Endothelial cell (in vitro differentiated cells): Measurements from ENCODE around the gene HS3ST4. TPM values are rescaled to one million over a fixed set of nuclear protein-coding genes. Genes with fewer than 3 reads are reported as not detected.

Experiments used
- DNase-seq: peaks from one replicate; pipeline ENCODE4 v3.0.0; 2021; ENCODE audit warnings: low spot score
- H3K27ac Mint-ChIP-seq: one replicate; pipeline ENCODE4 v1.8.0; 2021; ENCODE audit warnings: mixed read lengths, inconsistent platforms; ENCODE audit not compliant: unreplicated experiment
- H3K27me3 Mint-ChIP-seq: one replicate; pipeline ENCODE4 v1.8.0; 2021; ENCODE audit warnings: mild to moderate bottlenecking, moderate library complexity, mixed read lengths, inconsistent platforms; ENCODE audit not compliant: unreplicated experiment
- H3K36me3 Mint-ChIP-seq: one replicate; pipeline ENCODE4 v1.8.0; 2021; ENCODE audit warnings: mild to moderate bottlenecking, low read depth, mixed read lengths, inconsistent platforms; ENCODE audit not compliant: unreplicated experiment
- H3K4me1 Mint-ChIP-seq: one replicate; pipeline ENCODE4 v1.8.0; 2021; ENCODE audit warnings: mild to moderate bottlenecking, mixed read lengths, inconsistent platforms; ENCODE audit not compliant: unreplicated experiment
- H3K4me3 Mint-ChIP-seq: one replicate; pipeline ENCODE4 v1.8.0; 2021; ENCODE audit warnings: mild to moderate bottlenecking, mixed read lengths, inconsistent platforms; ENCODE audit not compliant: unreplicated experiment
- H3K9me3 Mint-ChIP-seq: one replicate; pipeline ENCODE4 v1.8.0; 2021; ENCODE audit warnings: mixed read lengths, inconsistent platforms; ENCODE audit not compliant: unreplicated experiment
- total RNA-seq: library from RNA; stranded (reverse); fragmentation: NEBNext Ultra II Directional; extraction: Animal tissue kit (Norgen Biotek cat#: 25700); gene quantifications from one replicate; pipeline ENCODE4 v1.2.1, GENCODE V29; 2021; ENCODE audit not compliant: unreplicated experiment
- TF ChIP-seq, protein P1 (sequence below): fragments of 200-600 bp; sonication (generic); IDR thresholded peaks from one replicate; pipeline ENCODE4 v1.5.0; 2021; ENCODE audit warnings: antibody characterized with exemption; ENCODE audit not compliant: unreplicated experiment

The HS3ST4 gene
- total RNA-seq, 1 donor from 2014 or later = 4.8 TPM

DNA sequence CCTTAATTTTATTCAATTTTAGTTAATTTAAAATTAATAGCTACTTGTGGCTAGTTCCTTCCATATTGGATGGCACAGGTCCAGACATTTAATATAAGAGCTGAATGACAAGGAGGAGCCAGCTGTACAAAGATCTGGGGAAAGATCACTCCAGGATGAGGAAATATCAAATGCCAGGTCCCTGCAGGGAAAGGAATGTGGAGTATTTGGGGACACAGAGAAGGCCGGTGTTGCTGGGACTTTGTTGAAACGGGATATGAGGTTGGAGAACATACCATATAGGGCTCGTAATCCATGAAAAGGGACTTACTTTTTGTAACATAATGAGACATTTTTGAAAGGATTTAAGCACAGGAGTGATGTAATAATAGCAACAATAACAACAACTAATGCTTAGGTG lies 426.8 kb downstream of the HS3ST4 start:
- no peak overlapping the region for H3K4me3 Mint-ChIP-seq
- no peaks in the 10 kb centered on the region for H3K4me1 Mint-ChIP-seq
- H3K27ac Mint-ChIP-seq = no peak overlapping the region
- TF ChIP-seq, protein P1, sequence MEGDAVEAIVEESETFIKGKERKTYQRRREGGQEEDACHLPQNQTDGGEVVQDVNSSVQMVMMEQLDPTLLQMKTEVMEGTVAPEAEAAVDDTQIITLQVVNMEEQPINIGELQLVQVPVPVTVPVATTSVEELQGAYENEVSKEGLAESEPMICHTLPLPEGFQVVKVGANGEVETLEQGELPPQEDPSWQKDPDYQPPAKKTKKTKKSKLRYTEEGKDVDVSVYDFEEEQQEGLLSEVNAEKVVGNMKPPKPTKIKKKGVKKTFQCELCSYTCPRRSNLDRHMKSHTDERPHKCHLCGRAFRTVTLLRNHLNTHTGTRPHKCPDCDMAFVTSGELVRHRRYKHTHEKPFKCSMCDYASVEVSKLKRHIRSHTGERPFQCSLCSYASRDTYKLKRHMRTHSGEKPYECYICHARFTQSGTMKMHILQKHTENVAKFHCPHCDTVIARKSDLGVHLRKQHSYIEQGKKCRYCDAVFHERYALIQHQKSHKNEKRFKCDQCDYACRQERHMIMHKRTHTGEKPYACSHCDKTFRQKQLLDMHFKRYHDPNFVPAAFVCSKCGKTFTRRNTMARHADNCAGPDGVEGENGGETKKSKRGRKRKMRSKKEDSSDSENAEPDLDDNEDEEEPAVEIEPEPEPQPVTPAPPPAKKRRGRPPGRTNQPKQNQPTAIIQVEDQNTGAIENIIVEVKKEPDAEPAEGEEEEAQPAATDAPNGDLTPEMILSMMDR = no peak
- peaks cover 5% of the 10 kb centered on the region for H3K27me3 Mint-ChIP-seq
- H3K9me3 Mint-ChIP-seq = peaks cover 4% of the 10 kb centered on the region
- no peaks in the 10 kb centered on the region for H3K36me3 Mint-ChIP-seq
- DNase-seq = no peak

DNA sequence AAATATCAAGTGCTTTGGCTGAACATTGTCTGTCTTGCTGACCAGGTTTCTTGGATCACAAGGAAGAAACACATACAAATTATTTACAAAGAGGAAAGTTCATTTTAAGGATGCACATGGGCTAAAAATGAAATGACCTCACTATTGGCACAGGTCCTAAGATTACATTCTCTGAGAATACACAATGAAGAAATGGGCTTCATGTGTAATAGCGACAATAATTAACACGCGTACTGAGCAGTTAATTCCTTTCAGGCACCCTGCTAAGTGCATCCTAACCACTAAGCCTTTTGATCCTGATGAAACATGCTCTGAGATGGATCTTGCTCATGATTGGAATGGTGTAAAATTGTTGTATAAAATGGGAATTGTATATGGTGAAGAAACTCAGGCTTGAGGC lies 429.0 kb downstream of the HS3ST4 start:
- Mint-ChIP-seq H3K27ac (no peak overlapping the region), H3K27me3 (peaks cover 8% of the 10 kb centered on the region), H3K9me3 (peaks cover 8% of the 10 kb centered on the region), H3K4me3 (no peak overlapping the region), H3K36me3 (no peaks in the 10 kb centered on the region), H3K4me1 (no peaks in the 10 kb centered on the region)
- no peak for DNase-seq
- TF ChIP-seq, protein P1 = no peak

GRCh38 chr16:26128296-26128695 lies 436.5 kb downstream of the HS3ST4 start:
- no peak for DNase-seq
- H3K9me3 Mint-ChIP-seq = peaks cover 4% of the 10 kb centered on the region
- TF ChIP-seq, protein P1 = no peak
- peaks cover 5% of the 10 kb centered on the region for H3K27me3 Mint-ChIP-seq
- H3K36me3 Mint-ChIP-seq = peaks cover 4% of the 10 kb centered on the region
- no peak overlapping the region for H3K27ac Mint-ChIP-seq
- no peaks in the 10 kb centered on the region for H3K4me1 Mint-ChIP-seq
- H3K4me3 Mint-ChIP-seq = no peak overlapping the region

- Mint-ChIP-seq H3K9me3 (peaks cover 4% of the 10 kb centered on the region), H3K27me3 (peaks cover 2% of the 10 kb centered on the region)
- DNase-seq = no peak
Measured at GRCh38 chr16:26129997-26130396, 438.2 kb downstream of the HS3ST4 start.

GRCh38 chr16:26133416-26134093 lies 441.8 kb downstream of the HS3ST4 start:
- H3K9me3 Mint-ChIP-seq = no peaks in the 10 kb centered on the region
- no peak for DNase-seq
- peaks cover 4% of the 10 kb centered on the region for H3K36me3 Mint-ChIP-seq
- H3K4me1 Mint-ChIP-seq = no peaks in the 10 kb centered on the region
- TF ChIP-seq, protein P1 = no peak
- no peak overlapping the region for H3K27ac Mint-ChIP-seq
- H3K27me3 Mint-ChIP-seq = peaks cover 1% of the 10 kb centered on the region
- no peak overlapping the region for H3K4me3 Mint-ChIP-seq

More at GRCh38 chr16:26129997-26130396, 438.2 kb downstream of the HS3ST4 start:
- TF ChIP-seq, protein P1 = no peak
- Mint-ChIP-seq H3K27ac (no peak overlapping the region), H3K4me3 (no peak overlapping the region), H3K4me1 (no peaks in the 10 kb centered on the region), H3K36me3 (peaks cover 4% of the 10 kb centered on the region)
